ENCODE data around the gene DNAJC16.

Gene DNAJC16

GRCh38 chr1:15624133-15624714 is 97.6 kb downstream of the DNAJC16 start:
- no peak for DNase-seq

- DNase-seq: no peak
Observed at GRCh38 chr1:15625056-15625917, 98.6 kb downstream of the DNAJC16 start.
